Mesothelial cell of epicardium (in vitro differentiated cells): ENCODE results near the gene SCUBE1. TPM values are rescaled to one million over a fixed set of nuclear protein-coding genes. Genes with fewer than 3 reads are reported as not detected.
"Not testable (repeated sequence)": the region's sequence is repeated elsewhere in the genome, so short reads cannot be mapped to it uniquely, and the experiment has no call there.

ENCODE experiments used
- DNase-seq, 2 experiments: peaks; one replicate each; pipeline ENCODE4 v3.0.0; 2021; ENCODE audit warnings: low spot score in 2 of 2; ENCODE audit not compliant: unreplicated experiment in 2 of 2
- H3K27ac Mint-ChIP-seq: 2 replicates; pipeline ENCODE4 v1.8.0; 2021; ENCODE audit warnings: mixed read lengths
- H3K27me3 Mint-ChIP-seq: 2 replicates; pipeline ENCODE4 v1.8.0; 2021; ENCODE audit warnings: low read depth, mixed read lengths
- H3K36me3 Mint-ChIP-seq: 2 replicates; pipeline ENCODE4 v1.8.0; 2021; ENCODE audit warnings: mixed read lengths
- H3K4me1 Mint-ChIP-seq: 2 replicates; pipeline ENCODE4 v1.8.0; 2021; ENCODE audit warnings: mixed read lengths
- H3K4me3 Mint-ChIP-seq: 2 replicates; pipeline ENCODE4 v1.8.0; 2021; ENCODE audit warnings: mild to moderate bottlenecking, moderate library complexity, mixed read lengths
- H3K9me3 Mint-ChIP-seq: 2 replicates; pipeline ENCODE4 v1.8.0; 2021; ENCODE audit warnings: mixed read lengths
- total RNA-seq: library from RNA; stranded (reverse); gene quantifications from 3 replicates; pipeline ENCODE4 v1.2.1, GENCODE V29; 2021
- TF ChIP-seq, protein P1 (sequence below): fragments of 200-600 bp; sonication (generic); IDR thresholded peaks from one replicate; pipeline ENCODE4 v1.5.0; 2021; ENCODE audit warnings: antibody characterized with exemption; ENCODE audit not compliant: unreplicated experiment

Gene SCUBE1
- total RNA-seq, 1 donor from 2014 or later: 19.3 TPM

DNA sequence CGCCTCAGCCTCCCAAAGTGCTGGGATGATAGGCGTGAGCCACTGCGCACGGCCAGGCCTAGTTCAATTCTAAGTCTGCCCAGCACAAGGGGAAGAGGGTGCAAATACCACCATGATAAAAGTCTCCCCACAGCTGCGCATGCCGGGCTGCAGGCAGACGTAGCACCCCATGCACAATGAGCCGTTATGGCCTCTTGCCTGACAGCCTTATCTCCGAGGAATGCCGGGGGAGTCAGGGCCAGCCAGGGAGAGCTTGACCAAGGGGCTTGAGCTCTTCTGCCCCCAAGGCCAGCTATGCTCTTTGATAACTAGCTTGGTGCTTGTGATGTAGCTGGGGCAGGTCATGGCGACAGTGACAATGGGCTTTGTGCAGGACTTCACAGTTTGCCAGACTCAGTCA lies 13.7 kb upstream of the SCUBE1 start:
- Mint-ChIP-seq H3K4me1 (peaks cover 5% of the 10 kb centered on the region), H3K27ac (peak overlapping the region; percentile 47), H3K9me3 (no peaks in the 10 kb centered on the region), H3K27me3 (peaks cover 1% of the 10 kb centered on the region), H3K4me3 (no peak overlapping the region), H3K36me3 (no peaks in the 10 kb centered on the region)
- DNase-seq: no peak
- TF ChIP-seq, protein P1, sequence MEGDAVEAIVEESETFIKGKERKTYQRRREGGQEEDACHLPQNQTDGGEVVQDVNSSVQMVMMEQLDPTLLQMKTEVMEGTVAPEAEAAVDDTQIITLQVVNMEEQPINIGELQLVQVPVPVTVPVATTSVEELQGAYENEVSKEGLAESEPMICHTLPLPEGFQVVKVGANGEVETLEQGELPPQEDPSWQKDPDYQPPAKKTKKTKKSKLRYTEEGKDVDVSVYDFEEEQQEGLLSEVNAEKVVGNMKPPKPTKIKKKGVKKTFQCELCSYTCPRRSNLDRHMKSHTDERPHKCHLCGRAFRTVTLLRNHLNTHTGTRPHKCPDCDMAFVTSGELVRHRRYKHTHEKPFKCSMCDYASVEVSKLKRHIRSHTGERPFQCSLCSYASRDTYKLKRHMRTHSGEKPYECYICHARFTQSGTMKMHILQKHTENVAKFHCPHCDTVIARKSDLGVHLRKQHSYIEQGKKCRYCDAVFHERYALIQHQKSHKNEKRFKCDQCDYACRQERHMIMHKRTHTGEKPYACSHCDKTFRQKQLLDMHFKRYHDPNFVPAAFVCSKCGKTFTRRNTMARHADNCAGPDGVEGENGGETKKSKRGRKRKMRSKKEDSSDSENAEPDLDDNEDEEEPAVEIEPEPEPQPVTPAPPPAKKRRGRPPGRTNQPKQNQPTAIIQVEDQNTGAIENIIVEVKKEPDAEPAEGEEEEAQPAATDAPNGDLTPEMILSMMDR: no peak

DNA sequence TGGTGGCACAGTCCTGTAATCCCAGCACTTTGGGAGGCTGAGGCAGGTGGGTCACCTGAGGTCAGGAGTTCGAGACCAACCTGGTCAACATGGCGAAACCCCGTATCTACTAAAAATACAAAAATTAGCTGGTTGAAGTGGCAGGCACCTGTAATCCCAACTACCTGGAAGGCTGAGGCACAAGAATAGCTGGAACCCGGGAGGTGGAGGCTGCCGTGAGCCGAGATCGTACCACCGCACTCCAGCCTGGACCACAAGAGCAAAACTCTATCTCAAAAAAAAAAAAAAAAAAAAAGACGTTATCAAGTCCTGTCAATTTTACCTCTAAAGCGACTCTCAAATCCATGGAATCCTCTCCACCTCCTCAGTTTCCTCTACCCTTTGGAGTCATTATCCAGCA lies 12.5 kb upstream of the SCUBE1 start:
- not testable (repeated sequence) for H3K9me3 Mint-ChIP-seq, H3K27me3 Mint-ChIP-seq, DNase-seq, H3K36me3 Mint-ChIP-seq, H3K4me3 Mint-ChIP-seq, H3K4me1 Mint-ChIP-seq, H3K27ac Mint-ChIP-seq

DNA sequence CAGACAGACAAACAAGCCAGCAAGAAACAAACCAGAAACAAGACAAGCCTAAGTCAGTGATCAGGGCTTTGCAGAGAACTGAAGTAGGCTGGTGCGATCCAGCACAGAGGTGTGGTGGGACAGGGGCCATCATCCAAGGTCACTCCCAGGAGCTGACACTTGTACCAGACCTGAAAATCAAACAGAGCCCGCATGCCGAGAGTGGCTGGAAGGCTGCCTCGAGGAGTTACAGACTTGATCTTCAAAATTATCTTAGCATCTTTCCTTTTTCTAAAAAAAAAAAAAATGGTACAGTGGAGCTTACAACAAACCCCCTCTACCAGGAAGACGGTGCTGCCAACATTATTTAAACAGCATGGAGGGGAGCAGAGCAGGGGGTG lies 8.8 kb upstream of the SCUBE1 start:
- Mint-ChIP-seq H3K4me1 (peaks cover 2% of the 10 kb centered on the region), H3K27ac (no peak overlapping the region), H3K36me3 (no peaks in the 10 kb centered on the region), H3K9me3 (no peaks in the 10 kb centered on the region), H3K4me3 (no peak overlapping the region), H3K27me3 (peaks cover 11% of the 10 kb centered on the region)
- TF ChIP-seq, protein P1: no peak
- no peak for DNase-seq

DNA sequence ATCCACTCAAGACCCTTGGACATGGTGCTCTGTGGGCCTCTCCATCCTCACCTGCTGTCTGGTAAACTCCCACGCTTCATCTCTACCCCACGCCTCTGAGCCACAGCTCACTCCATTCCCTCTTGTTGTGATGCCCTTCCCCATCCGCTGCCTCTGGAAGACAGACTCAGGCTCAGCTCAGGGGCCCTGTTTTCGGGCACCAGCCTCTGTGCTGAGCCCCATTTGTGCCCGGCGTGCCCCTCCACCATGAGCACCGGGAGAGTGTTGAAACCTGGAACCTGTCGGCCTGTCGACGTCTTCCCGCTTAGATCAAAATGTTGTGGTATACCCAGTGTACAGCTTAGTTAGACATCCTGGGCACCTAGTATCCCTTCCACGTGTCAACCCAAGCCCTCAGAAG lies 6.5 kb upstream of the SCUBE1 start:
- Mint-ChIP-seq H3K4me3 (no peak overlapping the region), H3K36me3 (no peaks in the 10 kb centered on the region), H3K27me3 (peaks cover 29% of the 10 kb centered on the region), H3K9me3 (no peaks in the 10 kb centered on the region), H3K4me1 (peaks cover 8% of the 10 kb centered on the region), H3K27ac (no peak overlapping the region)
- TF ChIP-seq, protein P1: no peak
- DNase-seq: no peak

DNA sequence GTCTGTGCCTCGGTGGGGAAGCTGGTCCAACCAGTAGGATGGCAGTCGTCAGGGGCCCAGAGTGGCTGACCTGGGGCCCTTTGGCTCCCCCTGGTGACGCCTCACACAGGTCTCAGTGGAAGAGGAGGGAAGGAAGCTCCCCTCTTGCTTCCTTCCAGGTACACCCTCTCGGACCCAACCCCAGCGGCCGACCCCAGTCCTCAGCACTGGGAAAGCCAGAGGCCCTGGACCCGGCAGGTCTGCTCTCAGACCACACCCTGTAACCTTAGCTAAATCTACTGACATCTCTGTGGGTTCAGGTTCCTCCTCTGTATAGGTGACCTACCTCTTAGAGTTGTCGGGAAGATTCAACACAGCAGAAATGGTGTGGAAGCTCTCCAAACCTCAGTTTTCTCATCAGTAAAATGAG lies 3.4 kb upstream of the SCUBE1 start:
- H3K4me3 Mint-ChIP-seq: no peak overlapping the region
- peak in 1 of 2 experiments; percentile 78 for DNase-seq
- H3K4me1 Mint-ChIP-seq: peaks cover 17% of the 10 kb centered on the region
- H3K9me3 Mint-ChIP-seq: no peaks in the 10 kb centered on the region
- no peak overlapping the region for H3K27ac Mint-ChIP-seq
- TF ChIP-seq, protein P1: peak; percentile 54
- H3K36me3 Mint-ChIP-seq: no peaks in the 10 kb centered on the region
- H3K27me3 Mint-ChIP-seq: peaks cover 47% of the 10 kb centered on the region

DNA sequence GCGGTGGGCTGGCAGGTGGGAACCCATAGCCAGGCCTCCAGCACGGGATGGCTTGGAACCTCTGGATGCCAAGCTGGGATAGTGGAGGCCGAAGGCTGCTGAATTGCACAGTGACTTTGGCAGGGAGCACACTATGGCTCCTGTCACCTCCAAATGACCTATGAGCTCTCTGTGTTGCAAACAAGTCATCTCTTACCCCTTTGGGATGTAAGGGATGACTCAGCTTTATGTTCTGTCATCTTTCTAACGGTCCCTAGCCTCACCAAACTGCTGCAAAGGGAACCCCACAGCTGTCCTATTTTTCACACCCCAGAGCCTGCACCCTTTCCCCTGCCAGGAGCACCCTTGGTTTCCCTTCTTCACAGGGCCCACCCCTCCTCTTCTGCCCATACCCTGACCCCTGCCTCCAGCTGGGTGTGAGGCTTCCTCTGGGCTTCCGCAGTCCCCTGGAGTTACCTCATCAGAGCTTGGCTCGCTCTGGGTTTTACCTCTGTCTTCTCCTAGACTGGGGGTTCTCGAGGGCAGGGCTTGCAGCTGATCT lies 2.7 kb upstream of the SCUBE1 start:
- H3K4me1 Mint-ChIP-seq: peaks cover 19% of the 10 kb centered on the region
- no peak overlapping the region for H3K4me3 Mint-ChIP-seq
- no peak overlapping the region for H3K27ac Mint-ChIP-seq
- TF ChIP-seq, protein P1: no peak
- H3K9me3 Mint-ChIP-seq: no peaks in the 10 kb centered on the region
- no peaks in the 10 kb centered on the region for H3K36me3 Mint-ChIP-seq
- H3K27me3 Mint-ChIP-seq: peaks cover 52% of the 10 kb centered on the region
- DNase-seq: no peak
